Prostate gland (tissue), 2 donors: ENCODE data around the gene ASCC3.

ENCODE experiments used
- CTCF ChIP-seq, 4 experiments: fragments of 200-600 bp in 2 of 4; fragments of 450-650 bp in 2 of 4; sonication (generic) in 2 of 4; IDR thresholded peaks; 1 replicate in 3 of 4; 2 replicates in 1 of 4; pipeline ENCODE4 v1.5.1; 2016 to 2019; ENCODE audit warnings: antibody characterized with exemption in 4 of 4, mild to moderate bottlenecking in 2 of 4, moderate library complexity in 2 of 4
- POLR2A ChIP-seq: fragments of 450-650 bp; IDR thresholded peaks from one replicate; pipeline ENCODE4 v1.6.1; 2016; ENCODE audit warnings: antibody characterized with exemption, mild to moderate bottlenecking
- POLR2AphosphoS5 ChIP-seq: sonication (generic); formaldehyde crosslinking; IDR thresholded peaks from one replicate; pipeline ENCODE4 v1.6.1; 2017; ENCODE audit warnings: antibody characterized with exemption

GRCh38 chr6:100712997-100713396 is 168.1 kb downstream of the ASCC3 start:
- TF ChIP-seq CTCF (IDR thresholded peaks at IDR 0.05) (no peak), POLR2AphosphoS5 (no peak), POLR2A (no peak)
